AG04449 (cell line): Measurements from ENCODE around the gene ANXA1.

Experiments used
- CTCF ChIA-PET: fragments of 350-600 bp; formaldehyde crosslinking; extraction: SDS; loops from one replicate; lab custom pipeline; 2021; ENCODE audit warnings: antibody characterized with exemption; lab: Yijun Ruan, JAX
- POLR2A ChIA-PET: fragments of 400-600, 350-600 bp; formaldehyde crosslinking; extraction: SDS; loops from one replicate; lab custom pipeline; 2020; ENCODE audit warnings: antibody characterized with exemption, inconsistent platforms; lab: Yijun Ruan, JAX
- DNase-seq: peaks from one replicate; pipeline ENCODE4 v3.0.0-alpha.2; 2010; ENCODE audit warnings: low read depth, low spot score
- H3K4me3 ChIP-seq: 2 replicates; pipeline ENCODE4 v1.5.1; 2011; ENCODE audit warnings: low read depth, mild to moderate bottlenecking, control low read depth, low read length
- CTCF ChIP-seq: IDR thresholded peaks from one replicate; pipeline ENCODE4 v1.5.1; 2011; ENCODE audit warnings: mild to moderate bottlenecking, moderate library complexity, low read length, control low read depth, inconsistent platforms; ENCODE audit not compliant: insufficient read depth; ENCODE audit errors: missing control alignments

Gene ANXA1

GRCh38 chr9:73152953-73153352 lies 1.3 kb downstream of the ANXA1 start:
- ChIA-PET CTCF (interaction anchor here (0.9 to 1.9 kb wide), 7 partner anchors 9 to 872 kb away, joined by 3 to 8 read pairs (median 3); no protein-coding TSS in a partner anchor), POLR2A (interaction anchor here (0.8 to 2.3 kb wide), 6 partner anchors 10 to 769 kb away, joined by 3 to 11 read pairs (median 4); no protein-coding TSS in a partner anchor)
- peak overlapping the region; percentile 71 for H3K4me3 ChIP-seq
- TF ChIP-seq CTCF, result no peak
- DNase-seq, result no peak

- no peak for TF ChIP-seq CTCF
- ChIA-PET POLR2A (interaction anchor here (2.0 kb wide), 1 partner anchor 46 kb away, joined by 5 read pairs; no protein-coding TSS in a partner anchor), CTCF (interaction anchor here (1.1 to 1.9 kb wide), 4 partner anchors 8 to 301 kb away, joined by 3 to 8 read pairs (median 6); no protein-coding TSS in a partner anchor)
- peak overlapping the region; percentile 71 for H3K4me3 ChIP-seq
- DNase-seq, result no peak
Observed at GRCh38 chr9:73153793-73154227, 2.1 kb downstream of the ANXA1 start.

- no peak for TF ChIP-seq CTCF
- no peak for DNase-seq
- CTCF ChIA-PET, result interaction anchor here (3.6 kb wide), 1 partner anchor 47 kb away, joined by 21 read pairs; no protein-coding TSS in a partner anchor
- POLR2A ChIA-PET, result interaction anchor here (0.7 kb wide), 1 partner anchor 23 kb away, joined by 3 read pairs; no protein-coding TSS in a partner anchor
- H3K4me3 ChIP-seq, result peak overlapping the region; percentile 71
Observed at GRCh38 chr9:73154271-73154670, 2.6 kb downstream of the ANXA1 start.

GRCh38 chr9:73154722-73155121 lies 3.1 kb downstream of the ANXA1 start:
- DNase-seq, result no peak
- peak overlapping the region; percentile 71 for H3K4me3 ChIP-seq
- no peak for TF ChIP-seq CTCF
- POLR2A ChIA-PET, result interaction anchor here (0.7 kb wide), 1 partner anchor 22 kb away, joined by 3 read pairs; no protein-coding TSS in a partner anchor
- CTCF ChIA-PET, result interaction anchor here (1.0 to 3.6 kb wide), 3 partner anchors 28 to 47 kb away, joined by 4 to 21 read pairs (median 5); no protein-coding TSS in a partner anchor

- H3K4me3 ChIP-seq, result no peak overlapping the region
- ChIA-PET POLR2A (no interaction called here), CTCF (interaction anchor here (0.8 to 3.6 kb wide), 4 partner anchors 28 to 49 kb away, joined by 3 to 21 read pairs (median 4); no protein-coding TSS in a partner anchor)
- no peak for DNase-seq
- no peak for TF ChIP-seq CTCF
Observed at GRCh38 chr9:73155377-73155776, 3.7 kb downstream of the ANXA1 start.
